Inflammatory macrophage treated with lipopolysaccharide for 4 hours (primary cell): ENCODE data around the gene FAM200C.

ENCODE experiments used
- DNase-seq: peaks from one replicate; pipeline ENCODE4 v3.0.0-alpha.2; 2020

The FAM200C gene

GRCh38 chr5:160399402-160400353, at the start of gene FAM200C:
Gene FAM200C, minus strand, starts transcription at chr5:160400054. Its CDS starts 4,564 bp downstream, at chr5:160395490.
- DNase-seq, result peak; percentile 91

GRCh38 chr5:160449458-160449857, 49.6 kb upstream of the FAM200C start:
- DNase-seq, result no peak

GRCh38 chr5:160448886-160449285, 49.0 kb upstream of the FAM200C start:
- DNase-seq, result no peak

- peak; percentile 75 for DNase-seq
Observed at GRCh38 chr5:160445751-160446150, 45.9 kb upstream of the FAM200C start.

GRCh38 chr5:160445132-160445531, 45.3 kb upstream of the FAM200C start:
- peak; percentile 45 for DNase-seq

GRCh38 chr5:160444407-160444806, 44.6 kb upstream of the FAM200C start:
- no peak for DNase-seq

- peak; percentile 65 for DNase-seq
Observed at GRCh38 chr5:160442824-160443431, 43.1 kb upstream of the FAM200C start.

- DNase-seq, result peak; percentile 72
Observed at GRCh38 chr5:160441311-160441781, 41.5 kb upstream of the FAM200C start.

GRCh38 chr5:160439205-160439600, 39.3 kb upstream of the FAM200C start:
- peak; percentile 86 for DNase-seq

GRCh38 chr5:160438316-160439204, 38.7 kb upstream of the FAM200C start:
- peak; percentile 83 for DNase-seq

GRCh38 chr5:160437271-160437670, 37.4 kb upstream of the FAM200C start:
- peak; percentile 72 for DNase-seq

GRCh38 chr5:160436661-160437060, 36.8 kb upstream of the FAM200C start:
- DNase-seq, result peak; percentile 89

- DNase-seq, result no peak
Observed at GRCh38 chr5:160436017-160436416, 36.2 kb upstream of the FAM200C start.

GRCh38 chr5:160435532-160435931, 35.7 kb upstream of the FAM200C start:
- DNase-seq, result peak; percentile 72

GRCh38 chr5:160434022-160434531, 34.2 kb upstream of the FAM200C start:
- DNase-seq, result no peak

- DNase-seq, result no peak
Observed at GRCh38 chr5:160432787-160433186, 32.9 kb upstream of the FAM200C start.

GRCh38 chr5:160432196-160432595, 32.3 kb upstream of the FAM200C start:
- no peak for DNase-seq

GRCh38 chr5:160427607-160428006, 27.8 kb upstream of the FAM200C start:
- no peak for DNase-seq

- no peak for DNase-seq
Observed at GRCh38 chr5:160423099-160423498, 23.2 kb upstream of the FAM200C start.

GRCh38 chr5:160421625-160422258, 21.9 kb upstream of the FAM200C start, which contains the start of gene PTTG1:
Gene PTTG1, plus strand, starts transcription at chr5:160421855. Its CDS starts 458 bp downstream, at chr5:160422313.
- peak; percentile 97 for DNase-seq

GRCh38 chr5:160420331-160420610, 20.4 kb upstream of the FAM200C start:
- DNase-seq, result no peak
